Mammary epithelial cell (primary cell): ENCODE data around the gene ADAMTS17.

Experiments
- EZH2 ChIP-seq: IDR thresholded peaks from 2 replicates; pipeline ENCODE4 v1.6.1; 2012; ENCODE audit warnings: low read length, inconsistent platforms, borderline replicate concordance
- TF ChIP-seq, protein P1 (sequence below), 2 donors: IDR thresholded peaks in 1 of 2; conservative IDR thresholded peaks in 1 of 2; 2 replicates each; pipeline ENCODE4 v1.5.1; 2011 to 2012; ENCODE audit warnings: inconsistent platforms in 2 of 2, low read length in 2 of 2, mild to moderate bottlenecking in 2 of 2, control low read depth in 1 of 2, low read depth in 1 of 2; ENCODE audit not compliant: insufficient read depth in 1 of 2; ENCODE audit errors: extremely low read depth in 1 of 2

DNA sequence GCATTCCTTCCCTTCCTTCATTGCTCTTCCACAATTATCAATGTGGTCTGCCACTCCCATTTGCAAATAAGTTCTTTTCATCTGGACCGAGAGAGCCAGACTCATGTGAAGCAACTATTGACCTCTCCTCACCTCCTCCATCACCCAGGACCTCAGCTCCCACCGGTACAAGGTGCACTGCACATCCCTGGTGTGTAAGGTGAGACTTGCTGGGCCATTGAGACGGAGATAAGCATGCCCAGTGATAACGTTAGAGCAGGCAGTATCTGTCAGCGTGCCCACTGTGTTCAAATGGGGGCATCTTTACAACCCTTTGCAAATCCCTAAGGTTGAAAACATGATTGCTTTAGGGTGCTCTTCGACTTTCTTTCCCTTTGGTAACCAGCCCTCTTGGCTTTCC, 154.8 kb downstream of the ADAMTS17 start:
- no peak for TF ChIP-seq EZH2
- TF ChIP-seq, protein P1, sequence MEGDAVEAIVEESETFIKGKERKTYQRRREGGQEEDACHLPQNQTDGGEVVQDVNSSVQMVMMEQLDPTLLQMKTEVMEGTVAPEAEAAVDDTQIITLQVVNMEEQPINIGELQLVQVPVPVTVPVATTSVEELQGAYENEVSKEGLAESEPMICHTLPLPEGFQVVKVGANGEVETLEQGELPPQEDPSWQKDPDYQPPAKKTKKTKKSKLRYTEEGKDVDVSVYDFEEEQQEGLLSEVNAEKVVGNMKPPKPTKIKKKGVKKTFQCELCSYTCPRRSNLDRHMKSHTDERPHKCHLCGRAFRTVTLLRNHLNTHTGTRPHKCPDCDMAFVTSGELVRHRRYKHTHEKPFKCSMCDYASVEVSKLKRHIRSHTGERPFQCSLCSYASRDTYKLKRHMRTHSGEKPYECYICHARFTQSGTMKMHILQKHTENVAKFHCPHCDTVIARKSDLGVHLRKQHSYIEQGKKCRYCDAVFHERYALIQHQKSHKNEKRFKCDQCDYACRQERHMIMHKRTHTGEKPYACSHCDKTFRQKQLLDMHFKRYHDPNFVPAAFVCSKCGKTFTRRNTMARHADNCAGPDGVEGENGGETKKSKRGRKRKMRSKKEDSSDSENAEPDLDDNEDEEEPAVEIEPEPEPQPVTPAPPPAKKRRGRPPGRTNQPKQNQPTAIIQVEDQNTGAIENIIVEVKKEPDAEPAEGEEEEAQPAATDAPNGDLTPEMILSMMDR (conservative IDR thresholded peaks at IDR 0.05 in 1 of 2, IDR thresholded peaks at IDR 0.05 in 1 of 2; ENCODE audit: extremely low read depth in 1 of 2, insufficient read depth in 1 of 2, low read depth in 1 of 2, low read length in 2 of 2) = no peak
